Eye (tissue), 1 donor: ENCODE data around the gene FAHD1.

ENCODE experiments used
- DNase-seq: peaks from one replicate; pipeline ENCODE4 v3.0.0-alpha.2; 2015

FAHD1 gene

GRCh38 chr16:1818204-1818872 is 8.7 kb upstream of the FAHD1 start:
- DNase-seq, result no peak

- DNase-seq, result no peak
These were observed 8.0 kb upstream of the FAHD1 start for GRCh38 chr16:1818873-1819525.

- no peak for DNase-seq
These were observed 7.4 kb upstream of the FAHD1 start for GRCh38 chr16:1819611-1820010.

GRCh38 chr16:1820096-1820945 is 6.7 kb upstream of the FAHD1 start:
- no peak for DNase-seq

GRCh38 chr16:1820946-1821290 is 6.1 kb upstream of the FAHD1 start:
- no peak for DNase-seq

- DNase-seq, result no peak
These were observed 5.0 kb upstream of the FAHD1 start for GRCh38 chr16:1821861-1822611.

- no peak for DNase-seq
These were observed 4.2 kb upstream of the FAHD1 start for GRCh38 chr16:1822801-1823200.

GRCh38 chr16:1823821-1824220 is 3.2 kb upstream of the FAHD1 start:
- DNase-seq, result peak; percentile 22

GRCh38 chr16:1825381-1825863 is 1.6 kb upstream of the FAHD1 start:
- DNase-seq, result peak; percentile 2

GRCh38 chr16:1825864-1826690 is 929 bp upstream of the FAHD1 start:
- peak; percentile 31 for DNase-seq

- DNase-seq, result no peak
These were observed 1.8 kb downstream of the FAHD1 start for GRCh38 chr16:1828645-1829410.

- DNase-seq, result no peak
These were observed 3.2 kb downstream of the FAHD1 start for GRCh38 chr16:1830213-1830612.

- no peak for DNase-seq
These were observed 4.4 kb downstream of the FAHD1 start for GRCh38 chr16:1831186-1832075.

GRCh38 chr16:1832838-1833454 is 5.9 kb downstream of the FAHD1 start:
- DNase-seq, result no peak

- DNase-seq, result no peak
These were observed 7.1 kb downstream of the FAHD1 start for GRCh38 chr16:1834096-1834495.

GRCh38 chr16:1839554-1839953 is 12.5 kb downstream of the FAHD1 start:
- DNase-seq, result no peak

GRCh38 chr16:1845985-1846384 is 19.0 kb downstream of the FAHD1 start:
- no peak for DNase-seq

- DNase-seq, result no peak
These were observed 19.4 kb downstream of the FAHD1 start for GRCh38 chr16:1846416-1846815.

- no peak for DNase-seq
These were observed 24.0 kb downstream of the FAHD1 start for GRCh38 chr16:1850981-1851380.

- DNase-seq, result no peak
These were observed 24.8 kb downstream of the FAHD1 start for GRCh38 chr16:1851793-1852192.
